NCI-H2081 (cell line): Measurements from ENCODE around the gene TKTL1.
A peak's percentile ranks its signal among the peaks of the same experiment; 100 is the strongest.

Experiments
- DNase-seq, 2 experiments: peaks; one replicate each; lab custom pipeline; 2025; lab: John Stamatoyannopoulos, UW

Gene TKTL1

DNA sequence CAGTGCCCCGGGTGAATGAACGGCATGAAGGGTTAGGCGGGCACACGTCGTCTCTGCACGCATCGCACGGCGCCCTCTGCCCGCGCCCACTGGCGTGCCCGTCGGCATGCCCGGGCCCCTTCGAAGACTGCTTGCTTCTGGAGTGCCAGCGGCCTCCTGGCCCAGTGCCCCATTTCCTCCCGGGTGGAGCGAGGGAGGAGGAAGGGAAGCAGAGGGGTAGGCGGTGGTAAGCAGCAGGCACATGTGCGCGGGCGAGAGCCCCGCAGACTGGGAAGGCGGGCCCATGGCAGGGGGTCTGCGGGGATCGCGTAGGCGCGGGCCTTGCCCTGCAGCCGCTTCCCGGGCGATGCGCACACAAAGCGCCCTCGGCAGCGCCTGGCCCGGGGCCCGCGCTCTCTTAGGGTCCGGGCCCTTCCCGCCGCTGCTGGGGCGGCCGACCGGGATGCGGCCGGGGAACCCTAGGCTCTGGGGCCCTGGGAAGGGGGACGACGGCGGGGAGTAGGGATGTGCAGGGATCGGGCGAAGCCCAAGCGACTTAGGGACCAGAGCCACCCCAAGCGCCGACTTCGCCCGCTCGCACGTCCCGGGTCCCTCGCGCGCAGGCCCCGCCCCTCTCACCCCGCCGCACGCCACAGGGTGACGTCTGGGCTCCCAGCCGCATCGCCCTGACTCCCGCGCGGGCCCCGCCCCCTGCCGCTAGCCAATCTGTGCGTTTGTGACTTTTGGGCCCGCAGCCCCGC is 82.6 kb downstream of the TKTL1 start:
- DNase-seq = peak in 1 of 2 experiments; percentile 44

GRCh38 chrX:154378799-154379568 is 83.4 kb downstream of the TKTL1 start, which contains the start of gene EMD:
Gene EMD, plus strand, starts transcription at chrX:154379295. Its CDS starts 190 bp downstream, at chrX:154379485.
- peak; percentile 91 to 97 for DNase-seq

DNA sequence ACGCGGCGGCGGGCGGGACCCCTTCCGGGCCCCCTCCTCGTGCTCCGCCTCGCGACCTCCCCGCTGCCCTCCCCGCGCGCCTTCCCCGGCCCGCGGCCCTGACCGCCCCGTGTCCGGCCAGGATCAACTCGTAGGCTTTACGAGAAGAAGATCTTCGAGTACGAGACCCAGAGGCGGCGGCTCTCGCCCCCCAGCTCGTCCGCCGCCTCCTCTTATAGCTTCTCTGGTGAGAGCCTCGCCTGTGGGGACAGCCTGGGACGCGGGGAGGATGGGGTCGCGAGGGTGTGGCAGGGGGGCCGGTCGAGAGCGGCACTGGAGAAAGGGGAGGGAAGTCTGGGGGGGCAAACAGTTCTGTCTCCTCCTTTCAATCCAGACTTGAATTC is 84.0 kb downstream of the TKTL1 start:
- no peak for DNase-seq
